Hepatocyte (in vitro differentiated cells): ENCODE results near the gene AZIN2.

Experiments used
- CTCF ChIP-seq: fragments of 200-600 bp; sonication (generic); IDR thresholded peaks from 2 replicates; pipeline ENCODE4 v1.5.1; 2016; ENCODE audit warnings: antibody characterized with exemption, mild to moderate bottlenecking; ENCODE audit not compliant: poor library complexity
- EZH2phosphoT487 ChIP-seq: fragments of 200-600 bp; sonication (generic); IDR thresholded peaks from one replicate; pipeline ENCODE4 v1.6.1; 2018; ENCODE audit warnings: antibody characterized with exemption, mild to moderate bottlenecking, low read depth, moderate library complexity; ENCODE audit not compliant: unreplicated experiment, severe bottlenecking

DNA sequence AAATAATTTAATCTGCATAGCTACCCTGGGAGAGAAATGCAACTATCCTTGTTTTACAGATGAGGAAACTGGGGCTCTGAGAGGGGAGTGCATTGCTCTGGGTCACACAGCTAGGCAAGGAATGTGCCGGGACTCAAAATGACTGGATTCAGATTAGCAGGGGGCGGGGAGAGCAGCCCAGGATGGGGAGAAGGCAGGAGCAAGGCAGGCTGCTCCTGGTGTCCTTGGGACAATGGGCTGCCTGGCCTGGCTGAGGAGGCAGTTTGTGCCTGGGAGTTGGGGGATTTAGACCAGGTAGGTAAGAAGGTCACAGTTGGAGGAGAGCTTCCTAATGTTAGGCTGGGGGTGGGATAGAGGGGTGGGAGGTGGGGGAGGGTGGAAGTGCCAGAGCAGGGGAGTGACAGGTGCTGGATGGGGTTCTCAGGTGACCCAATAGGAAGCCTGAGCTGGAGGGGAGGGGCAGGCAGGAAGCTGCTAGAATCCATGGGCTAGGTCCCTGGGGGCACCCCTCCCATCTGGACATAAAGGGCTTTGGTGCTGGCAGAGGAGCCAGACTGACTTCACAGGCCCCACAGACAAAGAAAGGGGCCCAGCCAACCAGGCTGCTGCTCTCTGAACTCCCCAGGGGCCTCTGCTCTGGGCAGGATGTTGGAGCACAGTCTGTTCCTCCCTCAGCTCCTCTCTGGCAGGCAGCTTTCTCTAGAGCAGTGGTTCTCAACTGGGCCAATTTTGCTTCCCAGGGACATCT, 71.9 kb downstream of the AZIN2 start:
- TF ChIP-seq CTCF (no peak), EZH2phosphoT487 (no peak)
